ENCODE data around the gene STPG2.

DNA sequence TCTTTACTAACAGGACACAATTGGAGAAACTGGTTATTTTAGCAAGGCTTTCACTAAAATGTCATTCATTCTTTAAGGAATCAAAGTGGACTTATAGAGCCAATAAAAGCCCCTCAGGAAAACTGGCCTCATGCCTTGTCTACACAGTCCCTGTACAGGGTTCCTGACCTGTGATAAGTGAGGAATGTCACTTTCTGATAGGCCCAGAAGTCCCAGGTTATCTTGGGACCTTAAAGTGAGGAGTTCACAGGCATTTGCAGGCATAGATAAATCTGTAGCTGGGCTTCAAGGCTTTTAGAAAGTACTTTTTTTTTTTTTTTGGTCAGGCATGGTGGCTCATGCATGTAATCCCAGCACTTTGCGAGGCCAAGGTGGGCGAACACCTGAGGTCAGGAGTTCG is 19.4 kb upstream of the STPG2 start:
- TF ChIP-seq CTCF (IDR thresholded peaks at IDR 0.05) (no peak), POLR2A (IDR thresholded peaks at IDR 0.05) (no peak), EP300 (IDR thresholded peaks at IDR 0.05) (no peak)

Measured in ovary (tissue), 3 donors.